ENCODE data around the gene C14orf132. TPM values are rescaled to one million over a fixed set of nuclear protein-coding genes. Genes with fewer than 3 reads are reported as not detected.

C14orf132 gene
- total RNA-seq, 1 donor from 2014 or later = 32.6 TPM

GRCh38 chr14:96096639-96097610 is 57.8 kb downstream of the C14orf132 start:
- DNase-seq (ENCODE audit: low spot score in 2 of 2) (no peak), FAIRE-seq (no peak)

DNA sequence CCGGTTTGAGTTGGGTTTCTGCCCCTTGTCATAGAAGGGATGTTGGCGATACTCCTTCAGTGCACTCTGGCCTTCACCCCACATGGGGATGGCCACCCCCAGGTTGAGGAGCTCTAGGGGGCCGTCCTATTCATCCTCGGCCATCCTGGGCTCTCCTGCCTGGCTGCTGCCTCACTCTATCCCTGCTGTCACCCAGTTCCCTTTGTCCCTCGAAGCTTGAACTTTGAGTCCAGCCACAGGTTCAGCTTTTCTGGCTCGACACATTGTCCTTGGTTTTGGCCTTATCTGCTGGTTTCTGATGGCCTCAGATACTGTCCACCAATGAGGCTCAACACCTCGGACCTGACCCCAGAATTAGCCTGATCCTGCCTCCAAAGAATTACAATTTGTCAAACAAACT is 58.6 kb downstream of the C14orf132 start:
- FAIRE-seq (no peak), DNase-seq (ENCODE audit: low spot score in 2 of 2) (no peak)

DNA sequence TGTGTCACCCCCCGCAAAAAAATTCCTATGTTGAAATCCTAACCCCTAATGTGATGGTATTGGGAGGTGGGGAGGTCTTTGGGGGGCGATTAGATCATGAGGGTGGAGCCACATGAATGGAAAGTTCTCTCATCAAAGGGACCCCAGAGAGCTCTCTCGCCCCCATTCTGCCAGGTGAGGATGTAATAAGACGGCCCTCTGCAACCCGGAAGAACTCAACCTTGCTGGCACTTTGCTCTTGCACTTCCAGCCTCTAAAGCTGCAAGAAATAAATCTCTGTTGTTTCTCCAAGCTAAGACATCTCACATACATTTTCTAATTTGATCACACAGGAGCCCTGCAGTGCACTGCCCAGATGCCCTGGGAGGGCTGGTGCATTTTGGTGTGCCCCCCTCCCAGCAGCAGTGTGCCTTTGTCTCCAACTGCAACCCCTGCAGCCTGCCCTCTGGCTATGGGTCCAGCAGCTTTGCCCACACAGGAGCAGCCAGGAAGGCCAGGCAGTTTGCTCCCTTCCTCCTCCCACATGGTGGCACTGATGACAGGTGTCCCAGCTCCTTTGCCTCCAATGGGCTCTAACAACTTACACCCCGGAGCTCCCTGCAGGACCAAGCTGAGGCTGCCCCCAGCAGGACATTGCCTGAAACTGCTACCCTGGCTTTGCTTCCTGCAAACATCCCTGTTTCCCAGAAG is 59.3 kb downstream of the C14orf132 start:
- no peak for FAIRE-seq
- DNase-seq (ENCODE audit: low spot score in 2 of 2) = peak; percentile 29 to 68

GRCh38 chr14:96098999-96099335 is 59.8 kb downstream of the C14orf132 start:
- FAIRE-seq (no peak), DNase-seq (ENCODE audit: low spot score in 2 of 2) (no peak)

- peak; percentile 55 to 74 for DNase-seq (ENCODE audit: low spot score in 2 of 2)
- peak; percentile 36 for FAIRE-seq
Observed at GRCh38 chr14:96100161-96101064, 61.3 kb downstream of the C14orf132 start.

DNA sequence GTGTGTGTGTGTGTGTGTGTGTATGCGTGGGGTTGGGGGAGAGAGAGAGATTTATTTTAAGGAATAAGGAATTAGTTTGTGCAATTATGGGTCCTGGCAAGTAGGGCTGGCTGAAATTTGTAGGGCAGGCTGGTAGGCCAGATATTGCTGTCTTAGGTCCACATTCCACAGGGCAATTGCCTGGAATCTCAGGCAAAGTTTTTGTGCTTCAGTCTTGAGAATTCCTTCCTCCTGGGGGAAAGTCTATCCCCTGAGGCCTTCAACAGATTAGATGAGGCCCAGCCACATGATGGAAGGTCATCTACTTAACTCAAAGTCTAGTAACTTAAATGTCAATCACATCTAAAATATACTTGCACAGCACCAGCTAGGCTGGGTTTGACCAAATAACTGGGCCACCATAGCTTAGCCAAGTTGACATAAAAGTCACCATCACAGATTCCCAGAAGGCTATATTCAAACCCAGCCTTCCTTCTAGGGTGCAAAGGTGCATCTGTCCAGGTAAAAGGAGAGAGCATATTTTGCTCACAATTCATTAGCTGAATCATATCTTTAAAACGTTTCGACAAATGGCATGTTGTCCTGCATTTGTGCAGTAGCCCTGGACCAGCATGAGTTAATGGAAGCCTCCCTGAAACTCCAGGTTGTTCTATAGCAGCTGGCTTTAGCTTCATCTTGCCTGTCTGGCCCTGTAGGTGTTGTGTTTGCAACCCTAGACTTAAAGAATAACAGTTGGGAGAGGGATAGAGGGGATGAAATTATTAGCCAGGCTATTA is 63.1 kb downstream of the C14orf132 start:
- no peak for FAIRE-seq
- no peak for DNase-seq (ENCODE audit: low spot score in 2 of 2)

DNA sequence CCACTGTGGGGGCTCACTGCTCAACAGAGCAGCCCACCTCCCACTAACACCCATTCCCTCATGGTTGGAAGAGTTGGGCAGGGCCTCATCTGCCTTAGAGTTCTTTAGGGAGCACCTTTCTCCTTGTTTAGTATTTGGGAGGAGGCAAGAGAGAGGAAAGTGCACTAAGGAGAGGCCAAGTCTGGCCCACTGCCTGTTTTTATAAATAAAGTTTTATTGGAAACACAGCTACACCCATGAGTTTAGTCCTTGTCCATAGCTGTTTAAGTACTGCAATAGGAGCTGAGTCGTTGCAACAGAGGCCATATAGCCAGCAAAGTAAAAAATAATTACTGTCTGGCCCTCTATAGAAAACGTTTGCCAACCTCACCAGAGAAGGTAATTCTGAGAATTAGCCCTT is 63.9 kb downstream of the C14orf132 start:
- DNase-seq (ENCODE audit: low spot score in 2 of 2) (no peak), FAIRE-seq (no peak)

GRCh38 chr14:96103560-96104460 is 64.6 kb downstream of the C14orf132 start:
- FAIRE-seq (no peak), DNase-seq (ENCODE audit: low spot score in 2 of 2) (no peak)

DNA sequence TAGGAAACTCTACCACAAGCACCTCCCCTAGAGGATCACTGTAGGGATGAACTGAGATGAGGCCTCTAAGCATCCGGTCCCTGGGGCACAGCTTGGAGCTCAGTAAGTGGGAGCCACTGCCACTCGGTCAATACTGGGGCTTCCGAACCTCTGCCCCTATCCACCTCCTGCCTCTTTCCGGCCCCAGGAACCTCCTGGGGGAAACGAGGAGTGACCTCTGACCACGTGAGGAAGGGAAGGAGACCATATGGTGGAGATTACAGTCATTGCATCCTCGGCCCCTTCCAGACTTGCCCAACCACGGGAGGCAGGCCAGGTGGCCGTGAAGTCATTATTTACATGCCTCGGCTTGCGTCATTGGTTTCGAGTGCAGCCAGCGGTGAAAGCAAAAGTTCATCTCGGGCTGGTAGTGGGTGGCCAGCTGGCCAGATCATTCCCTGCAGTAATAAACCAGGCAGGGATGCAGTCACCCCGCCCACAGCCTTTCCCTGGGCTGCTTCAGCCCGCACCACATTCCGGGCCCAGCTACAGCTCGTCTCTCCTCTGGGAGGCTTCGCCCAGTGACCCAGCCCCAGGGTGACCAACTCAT is 65.4 kb downstream of the C14orf132 start:
- DNase-seq (ENCODE audit: low spot score in 2 of 2) (no peak), FAIRE-seq (no peak)

GRCh38 chr14:96105089-96105925 is 66.1 kb downstream of the C14orf132 start:
- DNase-seq (ENCODE audit: low spot score in 2 of 2) (no peak), FAIRE-seq (no peak)

DNA sequence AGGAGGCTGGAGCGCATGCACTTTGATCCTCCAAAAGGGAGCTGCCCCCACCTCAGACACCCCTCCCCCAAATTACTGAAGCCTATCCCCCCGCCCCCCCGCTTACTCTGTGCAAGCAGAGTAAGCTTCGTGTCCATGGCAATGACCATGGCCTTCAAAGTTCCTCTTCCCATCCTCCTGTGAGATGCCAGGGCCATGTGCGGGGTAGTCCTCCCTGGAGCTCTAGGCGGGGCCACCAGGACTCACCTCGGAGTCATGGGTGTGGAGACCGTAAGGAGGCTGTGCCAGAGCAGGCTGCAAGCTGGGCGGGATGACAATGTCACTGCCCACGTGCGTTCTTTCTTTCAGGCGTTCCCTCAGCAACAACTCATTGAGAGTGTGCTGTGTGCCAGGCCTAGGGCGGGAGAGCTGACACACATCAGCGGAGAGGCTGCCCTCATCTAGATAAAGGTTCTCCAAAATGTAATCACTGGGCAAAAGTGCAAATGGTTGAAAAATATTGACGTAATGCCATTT is 66.8 kb downstream of the C14orf132 start:
- DNase-seq (ENCODE audit: low spot score in 2 of 2) = no peak

GRCh38 chr14:96106891-96107290 is 67.7 kb downstream of the C14orf132 start:
- FAIRE-seq = no peak
- no peak for DNase-seq (ENCODE audit: low spot score in 2 of 2)

More for the DNA sequence above, 66.8 kb downstream of the C14orf132 start:
- no peak for FAIRE-seq

DNA sequence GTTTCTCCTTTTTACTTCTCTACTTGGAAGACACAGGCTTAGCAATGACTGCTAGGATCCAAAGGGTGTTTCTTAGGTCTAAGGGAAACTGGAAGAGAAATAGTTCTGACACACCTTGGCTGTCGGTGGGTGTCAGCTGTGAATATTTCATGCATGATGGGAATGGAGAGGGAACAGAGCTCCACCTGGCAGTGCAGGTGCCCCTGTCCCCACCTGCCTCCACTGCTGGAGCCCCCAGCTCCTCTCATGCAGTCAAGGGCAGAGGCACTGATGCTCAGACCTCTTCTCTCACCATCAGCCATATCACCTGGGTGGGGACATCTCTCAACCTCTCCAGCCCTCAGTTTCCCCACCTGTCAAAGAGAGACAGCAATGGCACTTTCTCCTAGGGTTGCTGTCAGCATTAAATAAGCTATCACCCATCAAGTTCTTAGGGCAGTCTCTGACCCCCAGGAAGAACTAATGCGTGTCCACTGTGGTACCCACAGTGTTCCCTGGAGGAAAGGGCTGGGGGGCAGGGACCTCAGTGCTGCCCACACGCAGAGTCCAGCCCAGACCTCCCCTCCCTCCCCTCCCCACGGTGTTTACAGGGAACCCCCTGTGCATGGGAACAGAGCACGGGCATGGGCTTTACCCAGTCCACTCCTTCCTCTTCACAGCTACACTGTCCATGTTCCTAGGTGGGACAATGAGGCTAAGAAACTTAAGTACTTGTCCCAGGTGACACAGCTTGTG is 69.1 kb downstream of the C14orf132 start:
- FAIRE-seq (no peak), DNase-seq (ENCODE audit: low spot score in 2 of 2) (no peak)

GRCh38 chr14:96108911-96109310 is 69.7 kb downstream of the C14orf132 start:
- no peak for DNase-seq (ENCODE audit: low spot score in 2 of 2)
- FAIRE-seq = no peak

- no peak for FAIRE-seq
- no peak for DNase-seq (ENCODE audit: low spot score in 2 of 2)
Observed at GRCh38 chr14:96109596-96110355, 70.6 kb downstream of the C14orf132 start.

DNA sequence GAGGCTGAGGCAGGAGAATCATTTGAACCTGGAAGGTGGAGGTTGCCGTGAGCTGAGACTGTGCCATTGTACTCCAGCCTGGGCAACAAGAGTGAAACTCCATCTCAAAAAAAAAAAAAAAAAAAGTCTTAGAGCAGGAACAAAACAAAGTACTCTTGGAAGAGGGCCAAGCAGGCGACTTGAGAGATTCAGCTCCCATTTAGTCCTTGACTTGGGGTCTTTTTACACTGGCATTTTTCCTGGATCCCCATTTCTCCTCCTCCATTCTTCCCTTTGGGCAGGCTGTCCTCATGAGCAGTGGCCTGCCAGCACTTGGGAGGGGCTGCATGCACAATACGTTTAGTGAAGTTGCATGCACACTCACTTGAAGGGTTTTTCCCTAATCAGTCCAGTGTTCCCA is 72.9 kb downstream of the C14orf132 start:
- FAIRE-seq = no peak

More for the DNA sequence above, 72.9 kb downstream of the C14orf132 start:
- DNase-seq (ENCODE audit: low spot score in 2 of 2) = no peak

Measured in frontal cortex (tissue), 4 donors.